OCI-LY1 (cell line): ENCODE data around the gene SCNM1.

Source experiments
- CTCF ChIP-seq: fragments of 200-600 bp; sonication (generic), shearing (Covaris generic); IDR thresholded peaks from 2 replicates; pipeline ENCODE4 v1.5.1; 2017; ENCODE audit warnings: mild to moderate bottlenecking, antibody characterized with exemption, low read length, moderate library complexity, mixed read lengths
- EZH2 ChIP-seq: fragments of 200-600 bp; sonication (generic), shearing (Covaris generic); IDR thresholded peaks from 2 replicates; pipeline ENCODE4 v1.8.0; 2017; ENCODE audit warnings: borderline replicate concordance, mixed run types, mild to moderate bottlenecking, antibody characterized with exemption, low read length, moderate library complexity, mixed read lengths

DNA sequence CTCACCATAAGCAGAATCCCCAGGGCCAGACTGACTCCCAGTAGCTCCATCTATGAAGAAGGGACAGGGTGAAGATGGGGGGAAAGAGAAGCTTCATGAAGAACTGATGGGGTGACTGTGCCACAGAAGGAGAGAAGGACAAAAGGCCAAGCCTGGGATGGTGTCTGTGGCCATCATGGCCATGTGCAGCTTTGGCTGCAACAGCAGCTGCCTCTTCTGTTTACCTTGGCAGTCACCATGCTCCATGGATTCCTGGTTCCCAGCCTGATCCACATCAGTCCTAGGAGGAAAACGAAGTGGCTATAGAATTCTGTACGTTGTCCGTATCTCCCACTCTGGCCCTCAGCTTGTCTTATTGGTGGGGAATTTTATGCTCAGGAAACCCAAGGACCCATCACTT is 31.5 kb upstream of the SCNM1 start:
- TF ChIP-seq CTCF = no peak
- no peak for TF ChIP-seq EZH2
